HG03521 (cell line): ENCODE results near the gene CLBA1.

Experiments
- ATAC-seq: cut with Tn5 transposase; IDR thresholded peaks from one replicate; pipeline ENCODE4 v1.9.1; 2021; ENCODE audit warnings: mild to moderate bottlenecking, moderate library complexity; ENCODE audit not compliant: unreplicated experiment

CLBA1 gene

GRCh38 chr14:105041841-105042765 is 56.5 kb downstream of the CLBA1 start:
- no peak for ATAC-seq

DNA sequence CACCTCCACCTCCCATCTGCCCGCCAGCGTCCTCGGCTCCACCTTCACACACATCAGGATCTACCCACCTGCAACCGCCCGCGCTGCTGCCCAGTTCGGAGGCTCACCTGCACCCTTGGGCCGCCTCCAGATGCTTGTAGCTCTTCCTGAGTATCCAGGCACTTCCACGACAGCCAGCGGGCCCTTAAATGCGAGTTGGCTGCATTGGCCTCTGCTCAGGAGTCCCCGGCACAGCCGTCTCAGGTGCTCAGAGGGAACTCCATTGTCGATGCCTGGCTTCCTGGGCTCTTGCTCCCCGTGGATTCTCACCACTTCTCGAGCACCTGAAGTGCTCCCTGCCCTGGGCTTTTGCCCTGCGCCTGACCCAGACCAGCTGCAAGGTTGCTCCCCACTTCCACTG is 57.2 kb downstream of the CLBA1 start:
- ATAC-seq: no peak

GRCh38 chr14:105043641-105044040 is 58.1 kb downstream of the CLBA1 start:
- no peak for ATAC-seq
